Small intestine (tissue), 7 donors: Measurements from ENCODE around the gene MRPL17. TPM values are rescaled to one million over a fixed set of nuclear protein-coding genes. Genes with fewer than 3 reads are reported as not detected.

Experiments
- DNase-seq, 2 donors: peaks; one replicate each; pipeline versions ENCODE4 v3.0.0 to v3.0.0-alpha.2; 2013
- FAIRE-seq: peaks from 2 replicates; lab custom pipeline; 2012; peaks lifted over from hg19 to GRCh38; lab: Jason Lieb, UNC
- H3K27ac ChIP-seq, 3 donors: one replicate each; pipeline ENCODE4 v1.5.1; 2013; ENCODE audit warnings: low read length in 2 of 3, mild to moderate bottlenecking in 2 of 3, control low read depth in 1 of 3, inconsistent platforms in 1 of 3, low read depth in 1 of 3, moderate library complexity in 1 of 3
- H3K27me3 ChIP-seq, 3 donors: one replicate each; pipeline ENCODE4 v1.6.1; 2013; ENCODE audit warnings: low read length in 3 of 3, inconsistent platforms in 1 of 3; ENCODE audit not compliant: control insufficient read depth in 3 of 3, insufficient read depth in 3 of 3
- H3K36me3 ChIP-seq, 3 donors: one replicate each; pipeline ENCODE4 v1.6.1; 2013; ENCODE audit warnings: low read length in 3 of 3, inconsistent platforms in 1 of 3, low read depth in 1 of 3, mild to moderate bottlenecking in 1 of 3, moderate library complexity in 1 of 3; ENCODE audit not compliant: control insufficient read depth in 3 of 3, insufficient read depth in 2 of 3
- H3K4me1 ChIP-seq, 3 donors: one replicate each; pipeline ENCODE4 v1.6.1; 2013; ENCODE audit warnings: low read length in 2 of 3, inconsistent platforms in 1 of 3, low read depth in 1 of 3, mild to moderate bottlenecking in 1 of 3, moderate library complexity in 1 of 3; ENCODE audit not compliant: control insufficient read depth in 3 of 3, insufficient read depth in 2 of 3
- H3K4me3 ChIP-seq, 3 donors: one replicate each; pipeline ENCODE4 v1.5.1; 2013; ENCODE audit warnings: low read length in 3 of 3, control low read depth in 1 of 3, inconsistent platforms in 1 of 3, low read depth in 1 of 3, mild to moderate bottlenecking in 1 of 3, moderate library complexity in 1 of 3
- H3K9me3 ChIP-seq, 2 donors: one replicate each; pipeline ENCODE4 v1.6.1; 2013; ENCODE audit warnings: low read depth in 1 of 2, low read length in 1 of 2; ENCODE audit not compliant: control insufficient read depth in 2 of 2, insufficient read depth in 1 of 2
- WGBS, 3 donors: extraction: QIAGEN DNeasy Blood & Tissue Kit; methylation state at CpG; one replicate each; pipeline ENCODE4 v1.1.7; 2013; 5-methylcytosine and 5-hydroxymethylcytosine counted together
- polyA plus RNA-seq, 4 donors: library from polyadenylated mRNA; stranded (reverse) in 3 of 4; unstranded in 1 of 4; fragments of 200-250 nt in 3 of 4; fragments of 120-200 nt in 1 of 4; gene quantifications; one replicate each; pipeline versions ENCODE4 v1.2.1 to v1.2.3, GENCODE V29; 2013
- donor health status: healthy with polysubstance abuse.
- donor health status: control.
- donor health status: control.
- donor health status: Bipolar disorder and iron deficiency.
- donor health status: healthy.

MRPL17 gene
- polyA plus RNA-seq, 4 donors, result 17.8 to 64.5 (median 34.2) TPM

DNA sequence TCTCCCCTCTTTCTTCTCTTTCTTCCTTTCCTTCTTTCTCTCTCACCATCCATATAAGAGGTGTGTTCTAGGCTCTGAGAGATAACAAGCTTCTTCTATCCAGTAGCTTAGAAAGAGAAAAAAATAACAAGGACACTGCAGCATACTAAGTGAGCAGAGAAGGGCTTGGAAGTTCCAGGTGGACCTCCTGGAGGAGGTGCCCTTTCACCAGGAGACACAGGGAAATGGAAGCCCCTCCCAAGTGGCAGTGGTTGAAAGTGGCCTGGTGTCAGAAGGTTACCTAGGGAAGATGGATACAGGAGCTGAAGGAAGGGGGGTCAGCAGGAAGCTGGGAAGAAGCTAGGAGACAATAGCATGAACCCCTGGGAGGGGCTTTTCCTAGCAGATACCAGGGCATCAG is 33.0 kb downstream of the MRPL17 start:
- peaks cover 0 to 20% (median 6%) of the 10 kb centered on the region in 3 donors for H3K4me1 ChIP-seq
- peaks cover 0 to 3% (median 0%) of the 10 kb centered on the region in 3 donors for H3K36me3 ChIP-seq
- no peak for DNase-seq
- no peak for FAIRE-seq
- peaks cover 0 to 37% (median 0%) of the 10 kb centered on the region in 3 donors for H3K27me3 ChIP-seq
- H3K9me3 ChIP-seq, result no peaks in the 10 kb centered on the region
- H3K27ac ChIP-seq, result no peak overlapping the region
- H3K4me3 ChIP-seq, result no peak overlapping the region

DNA sequence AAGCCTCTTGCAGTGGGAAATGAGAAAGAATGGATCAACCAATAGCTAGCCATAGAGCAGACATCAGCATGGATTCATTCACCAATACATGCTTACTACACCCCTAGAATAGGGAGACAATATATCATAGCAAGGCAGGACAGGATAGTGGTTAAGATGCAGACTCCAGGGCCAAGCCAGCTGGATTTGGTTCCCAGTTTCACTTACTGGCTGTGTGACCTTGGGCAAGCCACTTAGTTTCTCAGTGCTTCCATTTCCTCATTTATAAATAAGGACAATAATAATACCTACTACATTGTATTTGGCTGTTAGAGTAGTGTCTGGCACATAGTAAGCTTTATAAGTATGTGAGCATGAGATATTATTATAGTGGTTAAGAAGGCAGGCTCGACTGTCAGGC is 34.6 kb downstream of the MRPL17 start:
- Histone ChIP-seq H3K4me1 (peaks cover 0 to 18% (median 6%) of the 10 kb centered on the region in 3 donors), H3K36me3 (peaks cover 0 to 3% (median 0%) of the 10 kb centered on the region in 3 donors), H3K27ac (no peak overlapping the region), H3K4me3 (no peak overlapping the region), H3K27me3 (peaks cover 0 to 21% (median 0%) of the 10 kb centered on the region in 3 donors), H3K9me3 (no peaks in the 10 kb centered on the region)
- no peak for FAIRE-seq
- DNase-seq, result no peak
- WGBS, 3 donors, result 58 to 74% (median 63%) methylated on average over 1 of the region's 1 CpG

DNA sequence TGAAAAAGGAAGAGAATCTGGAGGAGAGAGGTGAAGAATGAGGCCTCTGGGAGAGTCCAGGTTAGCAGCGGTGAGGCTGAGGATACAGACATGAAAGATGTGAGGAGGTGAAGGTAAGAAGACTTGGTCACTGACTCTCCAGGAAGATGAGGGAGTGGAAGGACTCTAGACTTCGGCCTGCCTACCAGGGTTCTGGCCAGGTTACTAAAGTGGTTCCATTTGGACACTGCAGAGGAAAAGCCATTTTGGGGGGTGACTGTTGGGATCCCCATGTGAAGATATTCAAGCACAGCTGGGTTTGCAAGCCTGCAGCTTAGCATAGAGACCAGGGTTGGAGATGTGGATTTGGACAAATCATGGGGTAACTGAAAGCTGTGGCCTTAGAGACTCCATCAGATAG is 35.3 kb downstream of the MRPL17 start:
- 87 to 100% (median 91%) methylated on average over 2 of the region's 2 CpGs for WGBS, 3 donors
- H3K4me1 ChIP-seq, result peaks cover 0 to 18% (median 6%) of the 10 kb centered on the region in 3 donors
- H3K9me3 ChIP-seq, result no peaks in the 10 kb centered on the region
- H3K36me3 ChIP-seq, result peaks cover 0 to 3% (median 0%) of the 10 kb centered on the region in 3 donors
- no peak for DNase-seq
- no peak for FAIRE-seq
- no peak overlapping the region for H3K4me3 ChIP-seq
- H3K27me3 ChIP-seq, result peaks cover 0 to 16% (median 0%) of the 10 kb centered on the region in 3 donors
- H3K27ac ChIP-seq, result peak overlapping the region in 2 of 3 donors; percentile 75 to 78

DNA sequence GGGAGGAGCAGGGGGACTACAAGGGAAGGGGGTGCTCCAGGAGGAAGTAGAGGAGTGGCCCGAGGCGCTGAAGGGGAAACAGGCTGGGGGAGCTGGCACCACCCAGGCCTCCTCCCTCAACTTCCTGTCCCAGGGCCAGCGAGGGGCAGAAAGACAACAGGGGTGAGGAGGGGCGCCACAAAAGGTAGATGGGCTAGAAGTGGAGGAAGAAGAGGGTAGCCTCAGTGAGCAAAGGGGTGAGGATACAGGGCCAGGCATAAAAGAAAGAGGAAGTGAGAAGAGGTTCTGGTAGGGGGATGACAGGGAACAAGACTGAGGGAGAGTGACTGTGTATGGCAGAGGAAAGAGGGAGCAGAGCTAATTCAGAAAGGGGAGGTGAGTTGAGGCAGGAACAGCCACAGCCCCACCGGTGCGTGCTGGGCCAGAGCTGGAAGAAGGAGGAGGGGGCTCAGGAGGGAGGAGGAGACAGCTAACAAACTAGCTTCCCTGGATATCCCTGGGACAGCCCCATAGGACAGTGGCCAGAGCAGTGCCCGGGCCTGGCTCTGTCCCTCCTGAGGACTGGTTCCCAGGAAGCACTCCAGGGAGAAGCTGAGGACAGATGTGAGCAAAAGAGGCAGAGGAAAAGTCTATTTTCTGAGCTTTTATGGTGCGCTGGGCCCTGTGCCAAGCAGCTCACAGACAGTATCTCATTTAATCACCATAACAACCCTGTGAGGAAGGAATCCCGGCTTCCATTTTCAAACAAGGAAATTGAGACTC is 36.0 kb downstream of the MRPL17 start:
- Histone ChIP-seq H3K27ac (peak overlapping the region in 2 of 3 donors; percentile 75 to 78), H3K4me3 (no peak overlapping the region), H3K27me3 (peaks cover 0 to 14% (median 0%) of the 10 kb centered on the region in 3 donors), H3K36me3 (peaks cover 0 to 3% (median 0%) of the 10 kb centered on the region in 3 donors), H3K9me3 (no peaks in the 10 kb centered on the region), H3K4me1 (peaks cover 0 to 18% (median 6%) of the 10 kb centered on the region in 3 donors)
- FAIRE-seq (no peak), DNase-seq (peak in 1 of 2 donors; percentile 31)
- WGBS, 3 donors, result 38 to 70% (median 62%) methylated on average over 9 of the region's 9 CpGs

DNA sequence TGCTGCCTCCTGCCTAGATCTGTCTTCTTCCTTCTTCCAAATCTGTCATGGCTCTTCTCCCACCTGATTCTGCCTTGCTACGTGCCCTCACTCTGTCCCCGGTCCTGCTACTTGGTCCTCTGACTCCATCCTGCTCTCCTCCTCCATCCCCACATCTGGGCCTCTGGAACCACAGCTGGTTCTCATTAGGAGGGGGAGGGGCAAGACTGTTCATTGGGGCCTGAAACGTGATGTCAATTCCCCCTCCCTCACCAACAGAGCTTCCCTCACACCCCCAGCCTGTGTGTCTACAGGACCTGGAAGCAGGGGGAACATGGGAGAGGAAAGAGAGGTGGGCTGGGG is 36.6 kb downstream of the MRPL17 start:
- H3K4me3 ChIP-seq, result no peak overlapping the region
- H3K27ac ChIP-seq, result peak overlapping the region in 2 of 3 donors; percentile 75 to 78
- no peaks in the 10 kb centered on the region for H3K9me3 ChIP-seq
- H3K4me1 ChIP-seq, result peaks cover 0 to 18% (median 6%) of the 10 kb centered on the region in 3 donors
- H3K36me3 ChIP-seq, result peaks cover 0 to 3% (median 0%) of the 10 kb centered on the region in 3 donors
- FAIRE-seq, result no peak
- H3K27me3 ChIP-seq, result peaks cover 0 to 14% (median 0%) of the 10 kb centered on the region in 3 donors
- peak in 1 of 2 donors; percentile 32 for DNase-seq
- 45 to 71% (median 70%) methylated on average over 3 of the region's 3 CpGs for WGBS, 3 donors

DNA sequence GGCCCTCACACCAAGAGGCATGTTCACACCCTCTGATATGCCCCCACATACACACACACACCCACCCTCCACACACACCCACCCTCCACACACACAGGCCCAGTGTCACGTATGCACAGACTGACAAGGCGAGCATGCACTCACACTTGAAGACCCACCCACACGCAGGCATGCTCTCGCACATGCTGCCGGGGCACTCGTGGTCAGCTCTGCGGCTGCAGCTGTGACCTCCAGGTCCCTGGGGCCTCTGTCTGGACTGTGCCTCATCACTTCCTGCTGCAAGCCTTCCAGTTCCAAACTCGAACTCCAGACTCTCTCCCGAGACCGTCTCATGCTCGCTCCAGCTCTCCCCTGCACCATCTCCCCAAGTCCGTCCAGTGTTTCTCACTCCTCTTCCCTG is 37.1 kb downstream of the MRPL17 start:
- H3K4me1 ChIP-seq, result peaks cover 0 to 18% (median 6%) of the 10 kb centered on the region in 3 donors
- DNase-seq (no peak), FAIRE-seq (no peak)
- peaks cover 0 to 6% (median 0%) of the 10 kb centered on the region in 3 donors for H3K36me3 ChIP-seq
- H3K9me3 ChIP-seq, result no peaks in the 10 kb centered on the region
- no peak overlapping the region for H3K4me3 ChIP-seq
- peaks cover 0 to 11% (median 0%) of the 10 kb centered on the region in 3 donors for H3K27me3 ChIP-seq
- peak overlapping the region in 2 of 3 donors; percentile 75 to 78 for H3K27ac ChIP-seq
- 53 to 91% (median 74%) methylated on average over 11 to 12 of the region's 12 CpGs for WGBS, 3 donors

DNA sequence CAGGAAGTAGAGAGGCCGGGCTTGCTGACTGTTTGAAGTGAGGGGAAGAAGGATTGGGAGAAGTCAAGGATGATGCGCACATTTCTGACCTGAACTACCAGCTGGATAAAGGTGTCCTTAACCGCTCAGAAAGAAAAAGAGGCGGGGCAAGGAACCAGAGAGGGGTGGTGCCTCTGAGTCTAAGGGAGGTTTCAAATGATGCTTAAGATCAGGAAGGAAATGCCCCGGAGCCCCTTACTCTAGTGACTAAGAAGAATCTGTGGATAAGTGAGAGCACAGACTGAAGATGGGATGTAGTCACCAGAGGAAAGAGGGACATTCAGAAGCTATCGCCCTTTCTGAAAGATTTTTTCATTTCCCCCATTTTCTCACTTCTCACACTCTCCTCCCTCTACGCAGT is 40.2 kb downstream of the MRPL17 start:
- FAIRE-seq, result no peak
- 83 to 85% (median 84%) methylated on average over 7 of the region's 7 CpGs for WGBS, 3 donors

DNA sequence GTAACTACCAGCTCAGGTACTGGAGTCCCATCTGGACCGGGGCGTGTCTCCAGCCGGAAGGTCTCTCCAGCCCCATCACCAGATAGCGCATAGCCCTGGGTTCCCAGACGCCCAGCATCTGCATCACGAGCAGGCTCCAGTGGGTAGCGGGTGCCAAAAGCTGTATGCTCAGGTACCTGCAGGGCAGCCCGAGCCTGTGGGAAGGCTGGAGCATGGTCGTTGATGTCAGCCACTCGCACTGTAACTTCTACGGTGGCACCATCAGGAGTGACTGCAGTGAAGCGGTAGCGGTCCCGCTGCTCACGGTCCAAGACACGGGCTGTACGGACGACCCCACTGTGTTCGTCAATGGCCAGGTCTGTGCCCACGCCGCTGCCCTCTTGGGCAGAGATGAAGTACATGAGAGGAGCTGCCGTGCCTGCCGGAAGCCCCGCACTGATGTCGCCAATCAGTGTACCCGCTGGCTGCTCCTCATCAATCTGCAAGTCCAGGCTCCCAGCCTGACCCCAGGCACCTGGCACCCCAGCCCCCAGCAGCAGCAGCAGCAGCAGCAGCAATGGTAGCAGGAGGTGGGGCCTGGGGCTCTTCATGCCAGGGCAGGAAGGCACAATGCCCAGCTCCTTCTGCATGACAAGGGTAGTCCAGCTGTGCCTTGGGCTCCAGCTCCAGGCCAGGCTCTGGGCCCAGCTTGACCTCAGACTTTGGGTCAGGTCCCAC is 42.0 kb downstream of the MRPL17 start:
- WGBS, 3 donors, result 95 to 96% (median 96%) methylated on average over 26 of the region's 26 CpGs
- H3K27ac ChIP-seq, result no peak overlapping the region

More for the DNA sequence above, 40.2 kb downstream of the MRPL17 start:
- Histone ChIP-seq H3K9me3 (no peaks in the 10 kb centered on the region), H3K4me3 (no peak overlapping the region), H3K4me1 (peaks cover 0 to 13% (median 3%) of the 10 kb centered on the region in 3 donors), H3K27me3 (no peaks in the 10 kb centered on the region), H3K36me3 (peaks cover 0 to 24% (median 0%) of the 10 kb centered on the region in 3 donors), H3K27ac (no peak overlapping the region)
- DNase-seq, result no peak

More for the DNA sequence above, 42.0 kb downstream of the MRPL17 start:
- no peaks in the 10 kb centered on the region for H3K9me3 ChIP-seq
- DNase-seq, result no peak
- H3K36me3 ChIP-seq, result peaks cover 0 to 25% (median 0%) of the 10 kb centered on the region in 3 donors
- no peaks in the 10 kb centered on the region for H3K27me3 ChIP-seq
- peaks cover 0 to 3% (median 0%) of the 10 kb centered on the region in 3 donors for H3K4me1 ChIP-seq
- no peak for FAIRE-seq
- no peak overlapping the region for H3K4me3 ChIP-seq
